GM18502 (cell line): Measurements from ENCODE around the gene MFRP.
"Not testable (repeated sequence)": the region's sequence is repeated elsewhere in the genome, so short reads cannot be mapped to it uniquely, and the experiment has no call there.

ENCODE experiments used
- ATAC-seq: cut with Tn5 transposase; IDR thresholded peaks from one replicate; pipeline ENCODE4 v1.9.1; 2021; ENCODE audit warnings: mild to moderate bottlenecking; ENCODE audit not compliant: unreplicated experiment, poor library complexity

The MFRP gene

DNA sequence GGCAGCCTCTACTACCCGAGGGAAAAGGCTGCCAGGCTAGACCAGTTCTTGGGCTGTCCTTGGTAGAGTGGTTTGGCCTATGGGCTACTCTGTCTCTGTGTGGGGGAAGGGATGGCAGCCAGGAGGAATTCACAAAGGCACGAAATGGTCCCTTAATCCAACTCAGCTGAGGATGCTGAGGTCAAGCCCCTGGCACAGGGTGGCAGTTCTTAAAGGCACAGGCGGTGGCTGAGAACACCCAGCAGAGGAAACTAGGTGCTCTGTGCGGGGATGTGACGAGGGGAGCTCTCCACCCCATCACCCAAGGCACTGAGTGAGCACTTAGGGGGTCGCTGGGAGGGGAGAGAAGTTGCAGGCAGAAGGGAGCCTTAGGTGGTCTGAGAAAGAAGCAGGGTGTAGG, at the start of gene MFRP:
Gene MFRP (minus strand): TSS at position 101 of the 400 bp plus-strand sequence. CDS start 192 bp downstream, outside the sequence.
- no peak for ATAC-seq

DNA sequence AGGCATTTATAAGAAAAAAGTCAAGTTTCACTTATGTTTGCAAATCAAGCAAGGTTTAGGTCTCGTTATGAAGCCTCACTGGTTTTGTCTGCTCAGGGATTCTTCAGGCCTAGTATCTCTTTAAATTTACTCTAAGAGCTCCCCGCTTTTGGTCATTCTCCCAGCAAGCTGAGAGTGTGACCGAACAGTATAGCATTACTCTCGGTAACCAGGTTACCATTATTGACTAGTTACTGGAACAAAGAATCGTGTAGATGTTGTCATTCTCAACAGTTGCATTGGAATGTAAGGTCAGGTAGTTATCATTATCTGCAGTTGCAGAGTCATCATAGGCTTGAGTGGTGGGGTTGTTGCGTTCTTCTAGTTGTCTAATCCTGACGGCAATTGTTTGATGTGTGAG, 44.8 kb upstream of the MFRP start:
- no peak for ATAC-seq

DNA sequence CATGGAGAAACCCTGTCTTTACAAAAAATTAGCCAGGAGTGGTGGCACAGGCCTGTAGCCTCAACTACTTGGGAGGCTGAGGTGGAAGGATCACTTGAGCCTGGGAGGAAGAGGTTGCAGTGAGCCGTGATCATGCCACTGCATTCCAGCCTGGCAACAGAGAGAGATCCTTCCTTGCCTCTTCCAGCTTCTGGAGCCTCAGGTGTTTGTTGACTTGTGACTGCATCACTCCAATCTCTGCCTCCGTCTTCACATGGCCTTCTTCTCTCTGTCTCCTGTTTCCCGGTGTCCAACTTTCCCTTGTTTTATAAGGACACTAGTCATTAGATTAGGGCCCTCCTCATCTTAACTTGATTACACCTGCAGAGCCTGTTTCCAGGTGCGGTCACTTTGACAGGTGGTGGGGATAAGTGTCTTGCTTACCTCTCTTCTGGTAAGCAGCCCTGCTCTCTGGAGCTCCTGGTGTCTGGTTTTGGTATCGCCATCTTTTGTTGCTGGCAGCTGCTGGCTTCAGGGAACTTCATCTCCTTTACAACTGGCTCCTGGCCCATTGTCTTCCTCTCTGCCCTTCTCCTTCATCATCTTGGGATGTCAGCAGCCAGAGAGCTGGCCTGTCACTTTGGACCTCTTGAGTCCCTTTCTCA, 43.2 kb upstream of the MFRP start:
- ATAC-seq: no peak

DNA sequence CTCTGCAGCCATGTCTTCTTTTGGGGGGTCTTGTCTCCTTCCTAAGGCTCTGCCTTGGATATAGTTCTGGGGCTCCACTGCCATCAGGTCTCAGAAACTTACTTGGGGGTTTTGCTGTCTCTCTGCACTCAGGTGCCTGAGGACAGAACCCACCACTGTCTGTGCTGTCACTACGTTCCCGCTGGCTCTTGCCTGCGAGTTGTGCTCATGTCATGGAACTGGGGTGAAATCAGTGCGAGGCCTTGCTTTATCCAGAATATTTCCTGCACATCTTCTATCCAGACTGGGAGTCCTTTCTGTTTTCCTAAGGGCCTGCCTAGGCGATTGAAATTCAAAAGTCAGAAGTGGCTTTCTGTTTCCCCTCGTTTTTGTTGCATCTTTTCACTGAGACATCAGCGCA, 41.6 kb upstream of the MFRP start:
- ATAC-seq: no peak

DNA sequence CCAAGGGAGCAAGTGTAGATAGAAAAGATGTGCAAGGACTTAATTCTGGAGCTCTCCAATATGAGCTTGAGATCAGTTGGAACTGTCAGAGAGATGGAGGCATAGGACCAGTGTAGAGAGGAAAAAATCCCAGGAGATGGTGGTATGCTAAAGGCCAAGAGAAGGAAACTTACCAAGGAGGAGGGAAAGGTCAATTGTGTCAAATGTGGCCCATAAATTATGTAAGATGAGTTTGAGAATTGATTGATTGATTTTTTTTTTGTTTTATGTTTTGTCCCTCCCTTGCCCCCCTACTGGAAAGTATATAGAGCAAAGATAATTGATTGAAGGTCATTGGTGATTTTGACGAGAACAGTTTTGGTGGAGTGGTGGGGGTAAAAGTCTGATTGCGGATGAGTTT, 37.8 kb upstream of the MFRP start:
- ATAC-seq: no peak

DNA sequence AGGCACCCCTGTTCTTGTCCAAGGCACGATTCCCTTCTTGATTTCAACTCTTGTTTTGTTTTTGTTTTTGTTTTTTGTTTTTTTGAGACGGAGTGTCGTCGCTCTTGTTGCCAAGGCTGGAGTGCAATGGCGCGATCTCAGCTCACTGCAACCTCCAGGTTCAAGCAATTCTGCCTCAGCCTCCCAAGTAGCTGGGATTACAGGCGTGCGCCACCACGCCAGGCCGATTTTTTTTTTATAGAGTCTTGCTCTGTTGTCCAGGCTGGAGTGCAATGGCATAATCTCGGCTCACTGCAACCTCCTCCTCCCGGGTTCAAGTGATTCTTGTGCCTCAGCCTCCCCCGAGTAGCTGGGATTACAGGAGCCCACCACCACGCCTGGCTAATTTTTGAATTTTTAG, 36.0 kb upstream of the MFRP start:
- ATAC-seq: not testable (repeated sequence)

DNA sequence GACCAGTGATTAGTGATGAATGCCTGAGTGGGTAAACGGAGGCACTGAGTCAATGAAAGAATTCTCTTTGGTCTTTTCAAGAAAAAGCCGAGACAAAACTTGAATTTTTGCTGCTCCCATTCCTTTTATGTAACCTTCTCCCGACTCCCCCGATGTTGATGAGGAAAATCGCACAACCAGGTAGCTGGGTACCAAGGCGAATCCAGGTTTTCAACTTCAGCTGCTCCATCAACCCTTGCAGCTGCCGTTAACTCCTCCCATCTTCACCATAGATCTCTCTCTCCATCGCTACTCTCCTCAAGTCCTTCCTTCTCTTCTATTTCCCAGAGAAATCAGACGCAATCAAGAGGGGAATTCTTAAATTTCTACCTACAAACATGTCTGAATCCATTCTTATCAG, 35.6 kb upstream of the MFRP start:
- no peak for ATAC-seq

DNA sequence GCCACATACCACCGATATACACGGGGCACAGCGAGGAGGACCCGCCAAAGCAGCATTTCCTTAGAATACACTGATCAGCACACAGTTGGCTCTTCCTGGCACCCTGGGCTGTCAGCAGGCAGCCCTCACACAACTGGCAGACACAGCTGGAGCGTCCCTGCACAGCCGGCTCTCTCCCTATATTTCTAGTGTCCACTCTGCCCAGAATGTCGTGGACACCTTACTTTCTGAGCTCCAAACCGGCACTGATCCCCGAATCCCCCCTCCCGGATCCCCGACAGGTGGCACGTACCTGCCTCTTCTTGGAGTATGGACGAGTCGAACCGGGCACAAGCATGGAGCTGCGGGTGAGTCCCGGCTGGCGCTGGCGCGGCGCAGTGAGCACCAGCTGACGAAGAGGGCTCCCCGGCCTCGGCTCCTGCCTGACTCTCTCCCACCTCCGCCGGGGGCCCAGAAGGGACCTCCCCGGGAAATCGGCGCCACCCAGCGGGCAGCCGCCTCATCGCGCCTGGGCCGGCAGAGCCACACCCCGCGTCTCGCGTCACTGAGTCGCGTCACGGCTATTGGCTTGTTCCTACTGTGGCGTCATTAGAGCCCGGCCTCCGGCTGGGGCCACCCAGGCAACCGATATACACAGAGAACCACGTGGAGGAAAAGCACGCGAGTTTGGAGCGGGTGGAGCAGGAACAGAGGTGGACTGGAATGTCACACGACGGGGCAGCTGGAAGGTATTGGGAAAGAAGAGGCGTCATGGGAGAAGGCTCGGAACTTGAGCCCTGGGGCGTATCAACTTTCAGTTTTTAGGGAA, 34.9 kb upstream of the MFRP start, which contains the start of gene USP2:
Gene USP2 (minus strand): TSS at position 510 of the 808 bp plus-strand sequence. CDS start 8,210 bp downstream, outside the sequence.
- peak; percentile 99 for ATAC-seq

DNA sequence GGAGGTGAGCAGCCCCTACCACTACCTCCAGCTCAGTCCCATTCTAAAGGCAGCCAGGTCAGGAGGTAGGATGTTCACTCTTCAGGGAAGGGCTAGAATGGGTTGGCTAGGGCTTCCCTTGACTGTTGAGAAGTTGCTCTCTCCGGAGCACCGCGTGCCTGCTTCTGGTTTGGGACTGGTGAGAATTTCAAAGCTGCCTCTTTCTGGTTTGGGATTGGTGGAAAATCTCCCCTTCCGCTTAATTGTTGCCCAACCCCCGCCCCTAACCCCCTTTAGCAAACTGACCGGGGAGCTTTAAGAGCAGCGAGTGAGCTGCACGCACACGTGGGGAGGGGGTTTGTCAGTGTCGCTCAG, 34.3 kb upstream of the MFRP start:
- ATAC-seq: no peak

DNA sequence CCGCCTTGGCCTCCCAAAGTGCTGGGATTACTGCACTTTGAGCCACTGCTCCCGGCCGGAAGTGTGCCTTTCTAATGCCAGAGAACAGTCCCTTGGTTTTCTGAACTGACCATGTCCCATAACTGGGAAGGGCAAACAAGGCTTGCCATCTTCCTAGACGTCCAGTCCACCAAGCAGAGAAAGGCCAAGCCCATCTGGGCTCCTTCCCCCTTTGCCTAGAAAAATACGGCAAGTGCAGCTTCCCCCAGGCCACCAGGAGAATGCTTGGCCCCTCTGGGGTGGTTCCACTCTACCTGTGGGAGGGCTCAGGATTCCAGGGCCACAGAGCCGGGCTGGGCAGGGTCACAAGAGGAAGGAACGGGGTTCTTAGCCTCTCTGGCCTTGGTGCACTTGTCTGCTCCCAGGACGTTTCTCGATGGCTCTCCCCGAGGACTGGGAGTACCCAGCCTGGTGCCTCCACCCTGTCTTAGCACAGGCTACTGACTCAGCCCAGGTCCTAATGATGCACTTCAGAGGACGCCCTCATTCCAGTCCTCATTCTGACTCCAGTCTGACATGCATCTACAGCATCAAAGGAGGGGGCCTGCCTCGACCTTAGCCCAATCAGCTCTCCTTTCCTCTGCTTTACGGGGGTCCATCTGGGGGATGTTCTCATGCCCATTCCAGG, 33.8 kb upstream of the MFRP start:
- ATAC-seq: no peak

DNA sequence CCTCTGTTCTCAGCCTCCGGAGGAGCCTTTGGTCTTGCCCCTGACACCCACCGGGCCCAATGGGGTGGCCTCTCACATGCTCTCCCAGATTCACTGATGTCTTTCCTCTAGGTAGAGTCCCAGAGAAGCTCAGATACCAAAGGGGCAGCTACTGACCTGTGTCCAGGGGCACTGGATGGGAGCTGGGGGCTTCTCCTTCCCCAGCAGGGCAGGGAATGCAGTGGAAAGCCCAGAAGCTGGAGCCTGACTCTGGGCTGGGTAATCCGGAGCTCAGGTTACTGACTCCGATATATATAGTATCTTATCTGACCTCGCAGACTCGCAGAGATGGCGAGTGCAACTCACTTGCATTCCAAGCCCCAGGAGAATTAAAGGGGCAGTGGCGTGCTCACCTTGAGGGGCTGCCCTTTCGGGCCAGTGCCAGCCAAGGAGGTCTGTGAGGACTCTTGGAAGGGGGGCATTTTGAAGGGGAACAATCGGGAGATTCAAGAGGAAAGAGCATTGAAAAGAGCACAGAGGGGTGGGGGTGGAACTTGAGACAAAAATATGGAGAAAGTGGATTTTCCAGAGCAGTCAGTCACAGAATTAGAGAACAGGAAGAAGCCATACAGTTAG, 32.5 kb upstream of the MFRP start:
- ATAC-seq: no peak

DNA sequence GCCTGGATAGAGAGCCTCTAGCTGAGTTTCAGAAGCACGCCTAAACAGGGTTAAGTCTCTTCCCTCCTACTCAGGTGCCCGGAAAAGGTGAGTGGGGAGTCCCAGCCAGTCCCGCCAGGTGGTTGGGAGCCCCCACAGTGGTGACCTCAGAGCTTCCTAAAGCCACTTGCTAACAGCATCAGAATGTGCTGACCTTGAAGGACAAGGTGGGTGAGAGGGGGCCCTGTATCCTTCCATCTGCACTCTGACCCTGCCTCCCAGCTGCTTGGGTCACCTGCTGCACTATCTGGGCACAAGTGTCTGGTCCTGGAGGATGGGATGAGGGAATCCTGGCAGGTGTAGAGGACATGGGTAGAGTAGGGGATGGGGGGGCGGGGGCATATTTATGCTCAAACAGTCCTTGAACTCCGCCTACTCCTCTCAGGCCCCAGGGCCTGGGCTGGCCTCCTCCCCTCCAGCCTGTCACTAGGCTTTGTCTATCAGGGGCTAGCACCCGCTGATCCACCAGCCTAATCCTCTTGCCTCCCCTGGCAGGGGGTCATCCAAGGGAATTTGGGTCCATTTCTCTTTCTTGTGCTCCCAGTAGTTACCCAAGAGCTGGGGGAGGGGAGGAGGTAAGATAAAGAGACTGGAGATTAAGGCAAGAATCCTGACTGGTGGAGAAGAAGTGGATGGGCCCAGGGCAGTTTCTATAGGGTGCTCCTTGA, 31.6 kb upstream of the MFRP start:
- no peak for ATAC-seq

DNA sequence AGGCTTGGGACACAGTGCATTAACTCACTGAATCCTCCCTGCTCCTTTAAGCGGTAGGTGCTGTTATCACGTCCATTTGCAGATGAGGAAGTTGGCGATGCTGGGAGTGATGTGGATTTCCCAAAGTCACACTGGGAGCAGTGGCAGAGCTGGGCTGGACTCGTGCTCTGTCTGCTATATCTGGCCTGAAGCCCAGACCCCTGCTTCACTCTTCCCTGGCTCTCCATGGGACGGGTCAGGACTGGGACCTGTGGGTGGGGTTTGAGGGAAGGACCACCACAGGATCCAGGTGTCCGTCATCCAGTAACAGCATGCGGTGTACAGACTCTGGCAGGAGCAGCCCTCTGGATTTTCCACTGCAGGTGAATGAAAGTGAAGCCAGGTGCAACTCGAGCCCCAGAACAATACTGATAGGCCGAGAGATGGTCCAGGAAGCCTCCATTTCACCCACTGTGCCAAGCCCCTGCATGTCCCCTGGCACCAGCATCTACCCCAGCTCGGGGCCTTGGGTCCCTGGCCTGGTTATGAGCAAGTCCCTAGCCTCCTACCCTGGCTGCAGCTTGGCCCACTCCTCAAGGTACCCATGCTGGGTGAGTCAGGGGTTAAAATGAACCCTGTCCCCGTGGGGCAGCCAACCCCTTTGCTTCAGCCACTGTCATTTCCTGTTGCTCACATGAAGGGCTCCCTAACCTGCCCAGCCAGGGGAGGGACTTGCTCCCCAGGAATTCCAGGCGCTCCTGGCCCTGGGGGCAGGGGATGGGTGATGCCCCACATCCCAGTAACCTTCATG, 30.8 kb upstream of the MFRP start:
- no peak for ATAC-seq

DNA sequence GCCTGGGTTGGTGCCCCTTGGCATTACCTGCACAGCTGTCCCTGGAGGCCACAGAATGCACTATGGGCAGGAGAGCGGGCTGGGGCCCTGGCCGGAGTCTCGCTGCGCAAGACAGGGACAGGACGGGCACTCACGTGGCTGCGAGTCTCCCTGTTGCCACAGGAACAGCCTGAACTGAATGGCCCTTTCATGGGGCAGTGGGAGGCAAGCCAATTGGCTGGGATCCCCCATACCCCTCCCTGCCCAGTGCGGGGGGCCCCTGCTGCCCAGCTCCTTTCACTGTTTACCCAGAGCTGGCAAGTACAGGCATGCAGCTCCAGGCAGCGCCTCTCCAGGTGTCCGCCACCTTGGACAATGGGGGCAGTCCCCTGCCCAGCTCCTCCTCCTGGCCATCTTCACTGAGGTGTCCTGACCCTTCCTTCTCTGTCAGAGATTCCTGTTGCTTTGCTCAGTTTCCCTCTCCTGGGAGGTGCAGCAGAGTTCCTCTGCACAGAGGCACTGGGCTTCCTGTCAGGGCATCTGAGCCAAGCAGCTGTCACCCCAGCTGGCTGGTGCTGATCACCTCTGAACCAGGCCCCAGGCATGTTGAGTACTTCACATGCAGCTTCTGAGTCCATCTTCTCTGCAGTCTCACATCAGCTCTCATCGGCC, 29.8 kb upstream of the MFRP start:
- no peak for ATAC-seq

DNA sequence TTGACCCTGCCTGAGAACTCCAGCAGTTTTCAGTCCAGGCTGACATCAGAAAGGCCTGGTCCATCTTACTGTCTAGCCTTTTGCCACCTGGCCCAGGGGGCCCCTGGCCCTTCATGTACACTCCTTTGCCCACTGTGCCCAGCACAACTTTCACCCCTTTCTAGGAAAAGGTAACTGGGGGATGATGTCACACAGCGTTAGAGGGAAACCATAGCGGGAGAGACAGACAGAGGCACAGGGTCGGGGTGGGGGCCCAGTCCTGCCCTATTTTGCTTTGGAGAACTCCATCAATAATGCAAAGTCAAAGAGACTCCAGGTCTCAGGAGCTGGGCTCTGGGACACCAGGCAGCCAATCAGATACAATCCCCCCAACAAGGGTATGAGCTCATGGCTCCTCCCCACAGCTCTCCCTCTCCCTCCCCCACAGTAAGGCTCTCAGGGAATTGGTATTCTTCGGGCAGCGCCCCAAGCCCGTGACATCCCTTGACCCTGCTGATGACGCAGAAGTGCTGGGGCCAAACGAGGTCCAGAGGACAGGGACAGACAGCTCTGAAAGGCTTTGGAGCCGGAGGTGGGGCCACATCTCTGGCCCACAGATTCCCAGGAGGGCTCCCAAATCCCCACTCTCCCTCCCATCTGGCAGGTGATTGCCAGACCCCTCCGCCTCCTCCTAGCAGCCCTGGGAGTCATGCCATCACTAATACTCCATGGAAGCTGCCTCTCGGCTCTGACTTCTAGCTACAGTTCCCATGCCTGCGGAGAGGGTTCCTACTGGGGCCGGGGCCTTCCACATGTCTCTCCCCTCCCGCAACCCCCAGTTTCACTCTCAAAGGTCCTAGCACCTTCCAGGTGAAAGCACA, 29.1 kb upstream of the MFRP start:
- no peak for ATAC-seq

DNA sequence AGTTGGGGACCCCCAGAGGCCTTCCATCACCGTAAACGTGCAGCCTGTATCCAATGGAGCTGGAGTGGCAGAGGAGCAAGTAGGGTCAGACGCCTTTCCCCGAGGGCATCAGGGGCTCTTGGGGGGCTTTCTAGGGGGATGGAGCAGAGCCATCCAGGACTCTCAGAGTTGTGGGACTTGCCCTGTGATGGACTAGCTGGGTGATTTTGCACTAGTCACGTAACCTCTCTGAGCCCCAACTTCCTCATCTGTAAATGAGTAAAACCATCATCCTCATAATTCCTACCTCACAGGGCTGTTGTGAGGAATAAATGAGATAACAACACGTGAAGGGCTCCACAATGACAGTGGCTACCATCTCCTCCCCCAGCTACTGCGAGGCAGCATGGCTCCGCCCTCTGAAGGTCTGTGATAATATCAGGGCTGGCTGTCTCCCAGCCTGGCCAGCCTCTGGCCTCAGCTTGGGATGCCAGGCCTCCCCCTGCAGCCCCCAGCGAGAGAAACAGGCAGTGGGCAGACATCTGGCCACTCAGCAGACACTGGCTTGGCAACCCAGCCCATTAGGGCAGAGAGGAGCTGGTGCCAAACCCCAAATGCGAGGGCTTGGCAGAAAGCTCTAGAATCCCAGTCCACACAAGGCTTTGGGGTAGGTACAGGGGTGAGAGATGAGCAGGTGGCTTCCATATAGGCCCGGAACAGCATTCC, 28.3 kb upstream of the MFRP start:
- no peak for ATAC-seq

DNA sequence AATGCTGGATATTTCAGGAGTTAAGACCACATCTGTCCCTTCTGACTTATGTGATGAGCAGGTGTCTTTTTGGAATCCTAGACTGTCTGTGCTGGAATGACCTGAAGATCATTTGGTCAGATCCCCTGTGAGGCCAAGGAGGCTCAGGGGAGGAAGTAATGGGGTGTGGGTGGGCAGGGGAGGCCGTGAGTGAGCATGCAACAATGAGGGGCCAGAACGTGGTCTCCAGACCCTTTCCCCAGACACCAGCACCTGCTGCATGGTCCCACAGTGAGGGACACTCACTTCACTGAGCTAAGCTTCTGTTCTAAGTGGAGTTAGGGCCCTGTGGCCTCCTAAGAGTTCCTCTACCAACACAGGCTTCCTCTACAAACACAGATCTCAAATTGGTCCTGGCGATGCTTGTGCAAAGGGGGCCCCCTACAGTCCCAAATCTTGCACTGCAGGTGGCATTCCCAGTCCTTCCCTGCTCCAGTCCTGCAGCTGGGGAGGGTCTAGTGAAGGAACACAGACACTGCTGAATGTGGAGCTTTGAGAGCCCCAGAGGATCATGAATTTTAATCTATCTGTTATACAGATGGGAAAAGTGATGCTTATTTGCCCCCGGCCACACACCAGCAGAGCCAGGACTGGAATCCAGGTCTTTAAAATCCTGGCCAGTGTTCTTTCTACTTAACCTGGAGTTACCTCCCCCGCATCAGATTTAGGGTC, 27.6 kb upstream of the MFRP start:
- ATAC-seq: no peak
